Hepatocyte (in vitro differentiated cells): ENCODE results near the gene HIBADH.

Experiments
- CTCF ChIP-seq: fragments of 200-600 bp; sonication (generic); IDR thresholded peaks from 2 replicates; pipeline ENCODE4 v1.5.1; 2016; ENCODE audit warnings: antibody characterized with exemption, mild to moderate bottlenecking; ENCODE audit not compliant: poor library complexity
- EZH2phosphoT487 ChIP-seq: fragments of 200-600 bp; sonication (generic); IDR thresholded peaks from one replicate; pipeline ENCODE4 v1.6.1; 2018; ENCODE audit warnings: antibody characterized with exemption, mild to moderate bottlenecking, low read depth, moderate library complexity; ENCODE audit not compliant: unreplicated experiment, severe bottlenecking

- TF ChIP-seq CTCF, result no peak
- TF ChIP-seq EZH2phosphoT487, result no peak
These were observed 140.1 kb downstream of the HIBADH start for GRCh38 chr7:27522566-27522965.
